Cardiac ventricle fibroblast (primary cell): ENCODE data around the gene GNG14. TPM values are rescaled to one million over a fixed set of nuclear protein-coding genes. Genes with fewer than 3 reads are reported as not detected.

Experiments
- total RNA-seq: library from RNA; depleted of rRNA; stranded (reverse); fragments of >200 nt; gene quantifications from 2 replicates; pipeline ENCODE4 v1.2.3, GENCODE V29; 2015

Gene GNG14
- not detected in 2 replicates for total RNA-seq

GRCh38 chr19:12687496-12688196 lies at the start of gene GNG14:
Gene GNG14, plus strand, starts transcription at chr19:12687998. Its CDS starts 51 bp downstream, at chr19:12688049.

GRCh38 chr19:12666265-12667048 lies 21.3 kb upstream of the GNG14 start, which contains the start of the genes MAN2B1 and WDR83:
Gene MAN2B1, minus strand, starts transcription at chr19:12666742. Its CDS starts 41 bp downstream, at chr19:12666701.
Gene WDR83, plus strand, starts transcription at chr19:12666807. Its CDS starts 2,984 bp downstream, at chr19:12669791.

GRCh38 chr19:12681074-12681987 lies 6.5 kb upstream of the GNG14 start, which contains the start of gene DHPS:
Gene DHPS, minus strand, starts transcription at chr19:12681880. Its CDS starts 114 bp downstream, at chr19:12681766.

GRCh38 chr19:12696366-12697335 lies 8.9 kb downstream of the GNG14 start, which contains the start of gene FBXW9:
Gene FBXW9, minus strand, starts transcription at chr19:12696631. Its CDS starts 50 bp downstream, at chr19:12696581.

GRCh38 chr19:12723641-12724426 lies 36.0 kb downstream of the GNG14 start, which contains the start of gene TNPO2:
Gene TNPO2, minus strand, starts transcription at chr19:12723932. Its CDS starts 2,955 bp downstream, at chr19:12720977.

GRCh38 chr19:12736995-12737834 lies 49.4 kb downstream of the GNG14 start, which contains the start of gene GET3:
Gene GET3, plus strand, starts transcription at chr19:12737497. Its CDS starts 9 bp downstream, at chr19:12737506.

Other genes starting within 250 kb of the GNG14 start
- 0.59 and 1.1 TPM in 2 replicates for gene ZNF443, start 247.0 kb upstream of the GNG14 start, total RNA-seq
- 1.7 and 1.9 TPM in 2 replicates for gene ZNF709, start 203.2 kb upstream of the GNG14 start, total RNA-seq
- gene ZNF564, start 136.5 kb upstream of the GNG14 start, total RNA-seq: 3.3 and 3.4 TPM in 2 replicates
- 6.0 and 10.6 TPM in 2 replicates for gene ZNF490, start 77.2 kb upstream of the GNG14 start, total RNA-seq
- 10.6 and 13.2 TPM in 2 replicates for gene ZNF791, start 77.1 kb upstream of the GNG14 start, total RNA-seq
- 120 and 162 TPM in 2 replicates for gene MAN2B1, start 21.3 kb upstream of the GNG14 start, total RNA-seq
- 9.0 and 9.4 TPM in 2 replicates for gene WDR83, start 21.2 kb upstream of the GNG14 start, total RNA-seq
- gene DHPS, start 6.1 kb upstream of the GNG14 start, total RNA-seq: 72.2 and 74.9 TPM in 2 replicates
- gene FBXW9, start 8.6 kb downstream of the GNG14 start, total RNA-seq: 7.3 and 8.3 TPM in 2 replicates
- gene TNPO2, start 35.9 kb downstream of the GNG14 start, total RNA-seq: 32.9 and 45.1 TPM in 2 replicates
- 311 and 336 TPM in 2 replicates for gene TRIR, start 46.7 kb downstream of the GNG14 start, total RNA-seq
- 46.8 and 54.1 TPM in 2 replicates for gene GET3, start 49.5 kb downstream of the GNG14 start, total RNA-seq
- gene BEST2, start 63.8 kb downstream of the GNG14 start, total RNA-seq: not detected in 2 replicates
- 15.2 and 16.8 TPM in 2 replicates for gene HOOK2, start 87.6 kb downstream of the GNG14 start, total RNA-seq
- 387 and 404 TPM in 2 replicates for gene JUNB, start 103.5 kb downstream of the GNG14 start, total RNA-seq
- gene PRDX2, start 113.8 kb downstream of the GNG14 start, total RNA-seq: 252 and 259 TPM in 2 replicates
- gene THSD8, start 114.1 kb downstream of the GNG14 start, total RNA-seq: not detected in 2 replicates
- gene RNASEH2A, start 118.6 kb downstream of the GNG14 start, total RNA-seq: 4.9 and 6.0 TPM in 2 replicates
- not detected in 2 replicates for gene RTBDN, start 146.6 kb downstream of the GNG14 start, total RNA-seq
- gene MAST1, start 150.5 kb downstream of the GNG14 start, total RNA-seq: 0.19 and 1.3 TPM in 2 replicates
- 30.2 and 36.6 TPM in 2 replicates for gene DNASE2, start 193.5 kb downstream of the GNG14 start, total RNA-seq
- gene KLF1, start 199.2 kb downstream of the GNG14 start, total RNA-seq: not detected in 2 replicates
- gene GCDH, start 203.2 kb downstream of the GNG14 start, total RNA-seq: 28.0 and 29.7 TPM in 2 replicates
- not detected in 2 replicates for gene SYCE2, start 231.3 kb downstream of the GNG14 start, total RNA-seq
- 48.9 and 49.0 TPM in 2 replicates for gene FARSA, start 245.7 kb downstream of the GNG14 start, total RNA-seq